RWPE2 (cell line): ENCODE results near the gene SMC3.

Experiments used
- ATAC-seq: fragments of 200-7000 bp; cut with Tn5 transposase; 3 replicates; pipeline ENCODE4 v1.9.1; 2021; ENCODE audit warnings: low read depth
- DNase-seq: peaks from one replicate; pipeline ENCODE4 v3.0.0-alpha.2; 2020; ENCODE audit warnings: low spot score
- H3K27ac ChIP-seq: fragments of 450-650 bp; 2 replicates; pipeline ENCODE4 v1.5.1; 2017; ENCODE audit warnings: mild to moderate bottlenecking; ENCODE audit not compliant: poor library complexity, severe bottlenecking
- H3K27me3 ChIP-seq: fragments of 250-450 bp; sonication (Bioruptor Pico); 2 replicates; pipeline ENCODE4 v1.5.1; 2021; ENCODE audit warnings: mild to moderate bottlenecking, moderate library complexity; ENCODE audit not compliant: insufficient read depth, poor library complexity, severe bottlenecking
- H3K36me3 ChIP-seq: fragments of 250-450 bp; sonication (Bioruptor Pico); 2 replicates; pipeline ENCODE4 v1.5.1; 2020; ENCODE audit warnings: low read depth, mild to moderate bottlenecking, moderate library complexity
- H3K4me1 ChIP-seq: fragments of 250-450 bp; sonication (Bioruptor Pico); 2 replicates; pipeline ENCODE4 v1.5.1; 2021; ENCODE audit warnings: mild to moderate bottlenecking, moderate library complexity; ENCODE audit not compliant: insufficient read depth, poor library complexity, severe bottlenecking
- H3K4me3 ChIP-seq: fragments of 250-450 bp; sonication (Bioruptor Pico); 2 replicates; pipeline ENCODE4 v1.5.1; 2021; ENCODE audit warnings: mild to moderate bottlenecking, moderate library complexity; ENCODE audit not compliant: severe bottlenecking
- H3K9me3 ChIP-seq: fragments of 250-450 bp; sonication (Bioruptor Pico); 2 replicates; pipeline ENCODE4 v1.5.1; 2021; ENCODE audit warnings: mild to moderate bottlenecking, moderate library complexity; ENCODE audit not compliant: severe bottlenecking
- TF ChIP-seq, protein P1 (sequence below): fragments of 450-650 bp; IDR thresholded peaks from one replicate; pipeline ENCODE4 v1.5.1; 2017; ENCODE audit warnings: mild to moderate bottlenecking, moderate library complexity; ENCODE audit not compliant: poor library complexity, severe bottlenecking

SMC3 gene

DNA sequence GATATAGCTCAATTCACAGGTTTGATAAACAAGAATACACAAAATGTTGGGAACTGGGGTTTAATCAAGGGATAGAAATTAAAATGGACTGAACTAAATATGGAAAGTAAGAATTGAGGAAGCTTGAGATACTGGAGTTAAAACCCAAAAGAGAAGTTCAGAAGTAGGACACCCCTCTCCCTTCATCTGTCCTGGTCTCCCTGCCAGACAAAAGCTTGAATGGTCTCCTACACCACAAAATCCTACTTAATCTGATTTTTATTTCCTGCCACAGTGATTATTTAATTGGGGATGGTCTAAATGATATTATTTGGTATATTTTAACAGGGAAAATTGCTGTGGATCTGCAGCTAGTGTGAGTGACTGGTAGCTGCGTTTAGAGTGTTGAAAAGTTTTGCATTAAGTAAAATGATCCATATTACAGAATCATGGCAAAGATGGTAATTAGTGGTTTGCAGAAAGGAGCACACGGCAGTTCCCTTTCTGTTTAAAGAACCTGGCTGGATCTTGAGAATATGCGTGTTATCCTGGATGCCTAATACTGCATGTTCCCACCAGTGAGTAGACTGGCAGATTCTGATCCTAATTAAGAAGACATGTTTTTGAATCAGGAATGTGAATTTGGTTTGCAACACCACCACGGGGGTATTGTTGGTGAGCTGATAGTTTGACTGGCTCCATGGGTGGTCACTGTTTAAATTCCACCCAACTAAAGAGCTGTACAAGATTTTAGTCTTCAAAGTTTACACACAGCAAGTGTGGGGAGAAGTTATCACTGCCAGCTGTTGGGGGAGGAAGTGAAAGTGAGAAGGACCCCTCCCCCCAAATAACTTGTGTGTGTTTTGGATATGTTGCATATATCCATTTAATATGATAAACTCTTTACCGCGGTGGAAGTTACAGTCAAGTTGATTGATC lies 82.1 kb downstream of the SMC3 start:
- H3K4me3 ChIP-seq = no peak overlapping the region
- no peak for ATAC-seq
- peaks cover 17% of the 10 kb centered on the region for H3K27me3 ChIP-seq
- no peaks in the 10 kb centered on the region for H3K4me1 ChIP-seq
- no peak for DNase-seq
- H3K36me3 ChIP-seq = no peaks in the 10 kb centered on the region
- TF ChIP-seq, protein P1, sequence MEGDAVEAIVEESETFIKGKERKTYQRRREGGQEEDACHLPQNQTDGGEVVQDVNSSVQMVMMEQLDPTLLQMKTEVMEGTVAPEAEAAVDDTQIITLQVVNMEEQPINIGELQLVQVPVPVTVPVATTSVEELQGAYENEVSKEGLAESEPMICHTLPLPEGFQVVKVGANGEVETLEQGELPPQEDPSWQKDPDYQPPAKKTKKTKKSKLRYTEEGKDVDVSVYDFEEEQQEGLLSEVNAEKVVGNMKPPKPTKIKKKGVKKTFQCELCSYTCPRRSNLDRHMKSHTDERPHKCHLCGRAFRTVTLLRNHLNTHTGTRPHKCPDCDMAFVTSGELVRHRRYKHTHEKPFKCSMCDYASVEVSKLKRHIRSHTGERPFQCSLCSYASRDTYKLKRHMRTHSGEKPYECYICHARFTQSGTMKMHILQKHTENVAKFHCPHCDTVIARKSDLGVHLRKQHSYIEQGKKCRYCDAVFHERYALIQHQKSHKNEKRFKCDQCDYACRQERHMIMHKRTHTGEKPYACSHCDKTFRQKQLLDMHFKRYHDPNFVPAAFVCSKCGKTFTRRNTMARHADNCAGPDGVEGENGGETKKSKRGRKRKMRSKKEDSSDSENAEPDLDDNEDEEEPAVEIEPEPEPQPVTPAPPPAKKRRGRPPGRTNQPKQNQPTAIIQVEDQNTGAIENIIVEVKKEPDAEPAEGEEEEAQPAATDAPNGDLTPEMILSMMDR = no peak
- no peaks in the 10 kb centered on the region for H3K9me3 ChIP-seq
- no peak overlapping the region for H3K27ac ChIP-seq

DNA sequence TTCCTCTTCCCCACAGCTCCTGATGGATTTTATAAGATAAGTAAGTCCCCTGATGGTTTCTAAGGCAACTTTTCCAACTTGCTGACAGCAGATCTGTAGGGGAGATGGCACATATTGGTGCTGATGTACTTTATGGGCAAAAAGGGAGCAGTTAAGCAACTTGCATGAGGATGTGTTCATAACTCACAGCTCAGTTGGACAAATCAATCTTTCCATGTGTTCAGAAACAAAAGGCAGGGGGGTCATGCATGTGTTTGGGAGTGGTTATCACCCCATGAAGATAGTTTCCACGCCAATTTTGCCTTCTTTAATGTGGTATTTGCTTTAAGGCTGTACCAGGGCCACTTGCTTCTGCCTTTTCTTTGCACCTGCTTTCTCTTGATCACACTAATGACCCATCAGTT lies 82.8 kb downstream of the SMC3 start:
- no peak for DNase-seq
- H3K4me1 ChIP-seq = no peaks in the 10 kb centered on the region

DNA sequence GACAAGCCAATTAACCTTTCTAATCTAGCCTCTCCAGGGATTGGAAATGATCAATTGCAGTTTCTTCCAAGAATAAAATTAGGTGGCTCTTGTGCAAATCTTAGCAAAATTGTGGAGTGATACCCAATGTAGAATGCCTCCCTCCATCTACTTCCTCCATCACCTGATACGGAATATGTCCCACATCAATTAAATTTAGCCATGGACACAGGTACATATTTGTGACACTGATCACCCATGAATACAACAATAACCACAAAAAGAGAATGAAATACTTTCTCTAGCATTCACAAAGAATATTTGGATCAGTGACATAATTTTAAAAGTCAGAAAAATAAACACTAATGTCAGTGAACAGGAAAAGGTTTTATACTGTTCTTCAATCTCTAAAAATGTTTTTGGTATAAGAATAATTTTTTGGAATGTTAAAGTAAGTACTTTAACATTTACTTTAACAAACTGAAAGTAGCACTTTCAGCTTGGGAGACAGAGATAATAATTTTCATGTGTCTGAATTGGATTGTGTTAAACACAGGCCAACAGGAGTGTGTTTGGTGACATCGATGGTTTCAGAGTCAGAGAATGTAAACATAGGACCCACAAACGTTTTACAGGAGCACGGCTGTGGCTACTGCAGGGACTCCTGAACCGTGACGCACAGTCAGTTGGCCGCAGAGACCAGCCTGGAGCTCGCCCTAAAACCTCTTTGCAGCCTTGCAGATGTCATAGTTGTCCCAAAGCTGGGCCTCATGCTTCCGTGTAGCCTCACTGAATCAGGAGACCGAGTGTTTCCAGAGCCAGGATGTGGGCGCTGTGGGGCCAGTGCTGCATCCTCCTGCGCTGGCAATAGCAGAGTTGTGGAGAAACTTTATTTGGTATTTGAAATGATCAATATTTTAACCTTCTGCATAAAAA lies 83.8 kb downstream of the SMC3 start:
- no peaks in the 10 kb centered on the region for H3K36me3 ChIP-seq
- no peaks in the 10 kb centered on the region for H3K9me3 ChIP-seq
- TF ChIP-seq, protein P1 = no peak
- H3K27ac ChIP-seq = no peak overlapping the region
- ATAC-seq (no peak), DNase-seq (no peak)
- H3K4me3 ChIP-seq = no peak overlapping the region
- H3K27me3 ChIP-seq = peaks cover 3% of the 10 kb centered on the region
- H3K4me1 ChIP-seq = no peaks in the 10 kb centered on the region

More for the DNA sequence above, 82.8 kb downstream of the SMC3 start:
- TF ChIP-seq, protein P1 = no peak
- Histone ChIP-seq H3K27ac (no peak overlapping the region), H3K36me3 (no peaks in the 10 kb centered on the region), H3K9me3 (no peaks in the 10 kb centered on the region), H3K4me3 (no peak overlapping the region), H3K27me3 (peaks cover 10% of the 10 kb centered on the region)
- ATAC-seq = no peak

DNA sequence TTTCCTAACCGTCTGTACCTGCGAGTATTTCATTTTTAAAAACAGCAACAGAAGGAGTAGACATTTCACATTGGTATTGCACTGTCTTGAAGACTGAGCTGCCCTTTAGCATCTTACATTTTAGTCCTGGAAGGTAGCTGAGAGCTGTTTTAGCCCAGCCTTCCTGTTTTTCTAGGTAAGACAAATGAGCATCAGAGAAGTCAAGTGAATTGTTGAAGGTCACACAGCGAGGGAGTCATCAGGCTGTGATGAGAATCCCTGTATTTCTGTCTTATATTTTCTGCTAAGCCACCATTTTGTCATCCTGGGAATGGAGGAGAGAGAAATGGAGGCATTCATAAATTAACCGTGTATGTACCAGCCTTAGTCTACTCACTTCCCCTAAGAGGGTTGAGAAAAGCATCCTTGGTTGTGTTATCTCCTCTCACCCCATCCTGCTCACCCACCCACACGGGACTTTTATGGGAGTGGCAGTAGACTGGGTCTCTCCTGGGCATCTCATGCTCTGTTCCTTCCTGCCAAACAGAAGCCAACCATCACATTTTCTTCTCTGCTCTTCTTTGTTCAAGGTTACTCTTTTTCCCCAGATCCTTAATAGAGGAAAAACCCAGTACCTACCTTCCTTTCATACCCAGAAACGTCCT lies 85.1 kb downstream of the SMC3 start:
- no peak overlapping the region for H3K27ac ChIP-seq
- TF ChIP-seq, protein P1 = no peak
- H3K4me1 ChIP-seq = no peaks in the 10 kb centered on the region

More for the DNA sequence above, 85.1 kb downstream of the SMC3 start:
- ATAC-seq = no peak
- Histone ChIP-seq H3K4me3 (no peak overlapping the region), H3K27me3 (no peaks in the 10 kb centered on the region), H3K36me3 (no peaks in the 10 kb centered on the region), H3K9me3 (no peaks in the 10 kb centered on the region)
- no peak for DNase-seq
